Colonic mucosa (tissue), 4 donors: ENCODE data around the gene TESPA1. TPM values are rescaled to one million over a fixed set of nuclear protein-coding genes. Genes with fewer than 3 reads are reported as not detected.

ENCODE experiments used
- DNase-seq: peaks from one replicate; pipeline ENCODE4 v3.0.0-alpha.2; 2020
- H3K27ac ChIP-seq: fragments of 200-600 bp; one replicate; pipeline ENCODE4 v1.8.0; 2021
- H3K27me3 ChIP-seq: fragments of 200-600 bp; one replicate; pipeline ENCODE4 v1.8.0; 2021
- H3K36me3 ChIP-seq: fragments of 200-600 bp; one replicate; pipeline ENCODE4 v1.8.0; 2021
- H3K4me1 ChIP-seq: fragments of 200-600 bp; one replicate; pipeline ENCODE4 v1.8.0; 2021; ENCODE audit warnings: mild to moderate bottlenecking
- H3K4me3 ChIP-seq: fragments of 200-600 bp; one replicate; pipeline ENCODE4 v1.8.0; 2021
- H3K9ac ChIP-seq, 2 donors: one replicate each; pipeline ENCODE4 v1.7.0; 2013; ENCODE audit warnings: control low read depth in 2 of 2, low read depth in 2 of 2, low read length in 2 of 2
- H3K9me3 ChIP-seq: fragments of 200-600 bp; one replicate; pipeline ENCODE4 v1.8.0; 2021
- intact Hi-C: fragments of 100-400 bp; cut with DNase I; formaldehyde crosslinking; loops from one replicate; pipeline ENCODE4 v1.14.1; 2022
- total RNA-seq, 2 donors: library from RNA; stranded (reverse); fragmentation: NEBNext Ultra II Directional in 1 of 2; extraction: Animal tissue kit (Norgen Biotek cat#: 25700) in 1 of 2; gene quantifications; one replicate each; pipeline ENCODE4 v1.2.1, GENCODE V29; 2021
- TF ChIP-seq, protein P1 (sequence below): fragments of 200-600 bp; IDR thresholded peaks from one replicate; pipeline ENCODE4 v1.8.0; 2022; ENCODE audit warnings: antibody characterized with exemption, mild to moderate bottlenecking
- donor health status: healthy.
- donor health status: DM: no; HTN: no; CAD: no.
- donor health status: DM: no; HTN: no; CAD: no.

TESPA1 gene
- total RNA-seq, 2 donors from 2014 or later = 0.82 to 1.6 TPM

DNA sequence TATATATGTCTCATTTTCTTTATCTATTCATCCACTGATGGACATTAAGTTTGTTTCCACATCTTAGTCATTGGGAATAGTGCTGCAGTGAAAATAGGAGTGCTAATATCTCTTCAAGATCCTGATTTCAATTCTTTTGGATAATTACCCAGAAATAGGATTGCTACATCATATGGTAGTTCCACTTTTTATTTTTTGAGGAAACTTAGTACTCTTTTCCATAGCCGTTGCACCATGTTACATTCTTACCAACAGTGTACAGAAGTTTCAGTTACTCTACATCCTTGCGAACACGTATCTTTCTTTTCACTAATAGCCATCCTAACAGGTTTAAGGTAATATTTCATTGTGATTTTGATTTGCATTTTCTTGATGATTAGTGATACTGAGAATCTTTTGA is 29.8 kb downstream of the TESPA1 start:
- TF ChIP-seq, protein P1, sequence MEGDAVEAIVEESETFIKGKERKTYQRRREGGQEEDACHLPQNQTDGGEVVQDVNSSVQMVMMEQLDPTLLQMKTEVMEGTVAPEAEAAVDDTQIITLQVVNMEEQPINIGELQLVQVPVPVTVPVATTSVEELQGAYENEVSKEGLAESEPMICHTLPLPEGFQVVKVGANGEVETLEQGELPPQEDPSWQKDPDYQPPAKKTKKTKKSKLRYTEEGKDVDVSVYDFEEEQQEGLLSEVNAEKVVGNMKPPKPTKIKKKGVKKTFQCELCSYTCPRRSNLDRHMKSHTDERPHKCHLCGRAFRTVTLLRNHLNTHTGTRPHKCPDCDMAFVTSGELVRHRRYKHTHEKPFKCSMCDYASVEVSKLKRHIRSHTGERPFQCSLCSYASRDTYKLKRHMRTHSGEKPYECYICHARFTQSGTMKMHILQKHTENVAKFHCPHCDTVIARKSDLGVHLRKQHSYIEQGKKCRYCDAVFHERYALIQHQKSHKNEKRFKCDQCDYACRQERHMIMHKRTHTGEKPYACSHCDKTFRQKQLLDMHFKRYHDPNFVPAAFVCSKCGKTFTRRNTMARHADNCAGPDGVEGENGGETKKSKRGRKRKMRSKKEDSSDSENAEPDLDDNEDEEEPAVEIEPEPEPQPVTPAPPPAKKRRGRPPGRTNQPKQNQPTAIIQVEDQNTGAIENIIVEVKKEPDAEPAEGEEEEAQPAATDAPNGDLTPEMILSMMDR = no peak
- H3K4me1 ChIP-seq = no peaks in the 10 kb centered on the region
- intact Hi-C loops = loop anchor here (5.0 kb wide), 2 partner anchors 192 to 208 kb away; no protein-coding TSS in a partner anchor
- no peaks in the 10 kb centered on the region for H3K9me3 ChIP-seq
- no peak overlapping the region for H3K9ac ChIP-seq
- no peak for DNase-seq
- H3K27ac ChIP-seq = no peak overlapping the region
- H3K4me3 ChIP-seq = no peak overlapping the region
- no peaks in the 10 kb centered on the region for H3K36me3 ChIP-seq
- H3K27me3 ChIP-seq = no peaks in the 10 kb centered on the region

DNA sequence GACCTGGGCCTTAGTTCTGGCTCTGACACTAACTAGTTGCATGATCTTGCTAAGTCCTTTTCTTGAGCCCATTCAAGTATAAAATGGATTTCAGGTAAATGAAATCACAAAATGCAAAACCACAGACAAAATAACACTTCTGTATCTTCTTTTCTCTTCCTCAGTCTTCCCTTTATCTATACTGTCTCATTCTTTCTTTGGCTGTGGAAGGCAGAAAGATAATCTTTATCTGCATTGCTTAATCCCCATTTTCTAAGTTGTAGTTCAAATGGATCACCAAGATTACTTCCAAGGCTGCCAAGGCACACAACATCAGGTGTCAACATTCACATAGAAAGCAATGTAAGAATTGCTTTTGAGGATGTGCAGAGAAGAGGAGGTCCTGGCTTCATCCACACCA is 30.3 kb downstream of the TESPA1 start:
- intact Hi-C loops = no loop called here
- no peak overlapping the region for H3K27ac ChIP-seq
- no peak overlapping the region for H3K9ac ChIP-seq
- H3K27me3 ChIP-seq = no peaks in the 10 kb centered on the region
- H3K9me3 ChIP-seq = no peaks in the 10 kb centered on the region
- no peak overlapping the region for H3K4me3 ChIP-seq
- TF ChIP-seq, protein P1 = no peak
- H3K36me3 ChIP-seq = no peaks in the 10 kb centered on the region
- H3K4me1 ChIP-seq = no peaks in the 10 kb centered on the region
- no peak for DNase-seq

DNA sequence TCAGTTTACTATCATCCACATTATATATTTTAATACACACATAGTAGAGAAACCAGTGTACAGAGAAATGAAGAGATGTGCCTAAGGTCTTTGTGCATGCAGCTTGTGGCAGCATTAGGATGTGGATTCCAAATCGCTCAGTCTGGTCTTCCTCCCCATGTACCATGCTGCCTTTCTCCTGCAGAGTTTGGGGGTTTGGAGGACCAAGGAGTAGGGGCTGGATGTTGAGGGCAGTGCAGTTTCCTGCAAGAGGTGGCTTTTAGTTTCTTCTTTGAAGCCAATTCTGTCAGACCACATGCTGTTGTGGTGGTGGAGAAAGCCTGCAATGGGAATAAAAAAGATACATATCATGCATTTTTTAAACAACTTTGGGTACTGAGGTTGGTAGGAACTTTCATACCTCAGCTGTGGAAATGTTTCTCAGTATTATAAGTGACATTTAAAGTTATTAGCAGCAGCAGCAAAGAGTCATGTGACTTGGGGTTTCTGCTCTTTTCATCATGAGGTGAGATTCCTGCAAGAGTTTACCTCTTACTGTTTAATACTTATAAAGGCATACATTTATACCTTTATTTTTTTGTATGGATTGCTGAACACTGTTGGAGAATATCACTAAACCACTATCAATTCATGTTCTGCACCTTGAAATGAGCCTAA is 34.4 kb downstream of the TESPA1 start:
- Histone ChIP-seq H3K9ac (no peak overlapping the region), H3K9me3 (no peaks in the 10 kb centered on the region), H3K27me3 (no peaks in the 10 kb centered on the region), H3K27ac (no peak overlapping the region), H3K4me1 (no peaks in the 10 kb centered on the region), H3K4me3 (no peak overlapping the region), H3K36me3 (no peaks in the 10 kb centered on the region)
- intact Hi-C loops = no loop called here
- DNase-seq = no peak
- TF ChIP-seq, protein P1 = no peak

DNA sequence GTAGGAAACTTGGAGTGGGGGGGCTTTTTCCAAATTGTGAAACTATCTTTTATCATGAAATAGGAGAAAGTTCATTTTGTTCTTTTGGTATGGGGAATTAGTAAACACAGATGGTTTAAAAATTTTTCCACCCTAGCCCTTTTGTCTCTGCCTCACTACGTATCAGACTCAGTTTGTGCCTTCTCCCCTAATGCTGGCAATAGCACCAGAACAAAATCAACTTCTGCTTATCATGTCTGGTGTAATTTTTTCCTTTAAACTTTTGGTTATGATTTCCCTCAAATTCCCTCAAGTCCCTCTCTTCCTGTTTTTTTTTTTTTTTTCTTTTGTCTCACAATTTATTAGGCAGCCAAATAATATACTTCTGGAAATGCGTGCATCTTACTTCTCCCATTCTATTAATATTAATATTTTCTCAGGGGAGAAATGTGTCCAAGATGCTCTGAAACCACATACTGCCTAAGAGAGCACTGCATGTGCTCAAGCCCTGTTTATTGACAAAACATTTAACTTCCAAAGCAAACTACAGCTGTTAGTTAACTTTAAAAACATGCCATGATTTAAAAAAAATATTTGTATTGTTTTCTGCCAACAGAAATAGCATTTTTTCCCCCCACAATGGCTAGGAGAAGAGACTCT is 35.4 kb downstream of the TESPA1 start:
- H3K9me3 ChIP-seq = no peaks in the 10 kb centered on the region
- intact Hi-C loops = no loop called here
- no peaks in the 10 kb centered on the region for H3K36me3 ChIP-seq
- TF ChIP-seq, protein P1 = no peak
- no peaks in the 10 kb centered on the region for H3K27me3 ChIP-seq
- no peak for DNase-seq
- no peak overlapping the region for H3K27ac ChIP-seq
- no peak overlapping the region for H3K9ac ChIP-seq
- no peaks in the 10 kb centered on the region for H3K4me1 ChIP-seq
- no peak overlapping the region for H3K4me3 ChIP-seq

DNA sequence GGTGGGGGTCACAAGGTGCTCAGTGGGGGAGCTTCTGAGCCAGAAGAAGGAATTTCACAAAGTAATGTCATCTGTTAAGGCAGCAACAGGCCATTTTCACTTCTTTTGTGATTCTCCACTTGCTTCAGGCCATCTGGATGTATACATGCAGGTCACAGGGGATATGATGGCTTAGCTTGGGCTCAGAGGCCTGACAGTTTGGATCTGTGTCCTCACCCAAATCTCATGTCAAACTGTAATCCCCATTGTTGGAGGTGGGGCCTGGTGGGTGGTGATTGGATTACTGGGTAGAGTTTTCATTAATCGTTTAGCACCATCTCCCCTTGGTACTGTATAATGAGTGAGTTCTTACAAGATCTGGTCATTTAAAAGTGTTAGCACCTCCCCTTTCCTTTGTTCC is 36.4 kb downstream of the TESPA1 start:
- no peaks in the 10 kb centered on the region for H3K4me1 ChIP-seq
- H3K27ac ChIP-seq = no peak overlapping the region
- H3K9me3 ChIP-seq = no peaks in the 10 kb centered on the region
- H3K4me3 ChIP-seq = no peak overlapping the region
- no peak for DNase-seq
- H3K9ac ChIP-seq = no peak overlapping the region
- no peaks in the 10 kb centered on the region for H3K27me3 ChIP-seq
- intact Hi-C loops = no loop called here
- H3K36me3 ChIP-seq = no peaks in the 10 kb centered on the region
- TF ChIP-seq, protein P1 = no peak
